GM03348 (cell line): Measurements from ENCODE around the gene CREB1.

ENCODE experiments used
- DNase-seq: peaks from one replicate; pipeline ENCODE4 v3.0.0; 2012; ENCODE audit warnings: low spot score

CREB1 gene

GRCh38 chr2:207543272-207543671, 13.5 kb downstream of the CREB1 start:
- no peak for DNase-seq

- peak; percentile 53 for DNase-seq
Measured at GRCh38 chr2:207546822-207547221, 17.1 kb downstream of the CREB1 start.

- no peak for DNase-seq
Measured at GRCh38 chr2:207549145-207549544, 19.4 kb downstream of the CREB1 start.

GRCh38 chr2:207558079-207558491, 28.3 kb downstream of the CREB1 start:
- DNase-seq: peak; percentile 47

GRCh38 chr2:207561386-207562080, 31.8 kb downstream of the CREB1 start:
- DNase-seq: no peak

GRCh38 chr2:207565736-207566500, 36.2 kb downstream of the CREB1 start:
- no peak for DNase-seq

- no peak for DNase-seq
Measured at GRCh38 chr2:207567671-207568070, 37.9 kb downstream of the CREB1 start.

GRCh38 chr2:207571370-207571769, 41.6 kb downstream of the CREB1 start:
- no peak for DNase-seq

- DNase-seq: no peak
Measured at GRCh38 chr2:207584952-207585351, 55.2 kb downstream of the CREB1 start.

- no peak for DNase-seq
Measured at GRCh38 chr2:207587305-207587704, 57.5 kb downstream of the CREB1 start.

GRCh38 chr2:207589143-207589542, 59.4 kb downstream of the CREB1 start:
- DNase-seq: no peak

- DNase-seq: no peak
Measured at GRCh38 chr2:207593277-207593676, 63.5 kb downstream of the CREB1 start.

- no peak for DNase-seq
Measured at GRCh38 chr2:207594264-207594663, 64.5 kb downstream of the CREB1 start.

- no peak for DNase-seq
Measured at GRCh38 chr2:207594731-207595130, 65.0 kb downstream of the CREB1 start.

- peak; percentile 13 for DNase-seq
Measured at GRCh38 chr2:207599636-207600035, 69.9 kb downstream of the CREB1 start.

- peak; percentile 43 for DNase-seq
Measured at GRCh38 chr2:207600231-207600630, 70.5 kb downstream of the CREB1 start.

GRCh38 chr2:207601774-207602173, 72.0 kb downstream of the CREB1 start:
- no peak for DNase-seq

- no peak for DNase-seq
Measured at GRCh38 chr2:207603486-207603885, 73.7 kb downstream of the CREB1 start.

GRCh38 chr2:207606399-207606798, 76.6 kb downstream of the CREB1 start:
- no peak for DNase-seq

- no peak for DNase-seq
Measured at GRCh38 chr2:207606829-207607228, 77.1 kb downstream of the CREB1 start.

- no peak for DNase-seq
Measured at GRCh38 chr2:207612714-207613113, 83.0 kb downstream of the CREB1 start.

- DNase-seq: no peak
Measured at GRCh38 chr2:207614824-207615223, 85.1 kb downstream of the CREB1 start.

- DNase-seq: peak; percentile 27
Measured at GRCh38 chr2:207616185-207616584, 86.4 kb downstream of the CREB1 start.
